Measurements from ENCODE around the gene RAD9A.

The RAD9A gene

DNA sequence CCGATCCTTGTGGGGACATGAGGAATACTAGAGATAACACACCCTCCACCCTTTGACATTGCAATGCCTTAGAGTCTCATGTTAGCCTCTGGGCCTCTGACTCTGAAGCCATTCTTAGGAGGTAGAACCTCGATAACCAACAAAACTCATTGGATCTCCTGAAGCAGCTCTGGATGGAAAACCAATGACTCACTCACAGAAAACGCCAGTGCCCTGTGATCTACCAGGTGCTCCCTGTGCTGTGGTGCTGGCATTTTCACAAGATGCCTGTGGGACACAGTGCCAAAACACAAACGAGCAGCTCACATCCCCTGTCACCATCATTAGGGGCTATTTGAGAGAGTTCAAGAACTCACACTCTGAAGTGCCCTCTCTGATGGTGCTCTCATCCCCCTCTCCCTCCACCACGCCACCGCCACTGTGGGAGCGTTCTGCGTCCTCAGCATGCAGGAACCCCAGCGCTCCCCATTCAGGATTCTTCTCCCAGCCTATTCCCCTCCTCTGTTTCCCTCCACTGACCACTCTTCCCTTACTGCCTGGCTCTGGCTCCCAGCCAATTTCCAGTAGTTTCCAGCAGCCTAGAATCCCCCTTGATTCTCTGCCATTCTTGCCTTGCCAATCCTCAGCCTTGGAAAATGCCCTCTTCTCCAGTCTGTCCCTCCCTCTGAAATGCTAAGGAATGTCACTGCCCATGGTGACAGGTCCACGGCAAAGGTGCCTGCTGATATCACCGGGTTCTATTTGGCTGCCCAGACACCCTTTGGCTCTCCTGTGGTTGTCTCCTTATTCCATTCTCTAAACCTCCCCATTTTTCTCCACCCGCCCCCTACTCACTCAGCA lies 33.7 kb upstream of the RAD9A start:
- TF ChIP-seq, protein P1, sequence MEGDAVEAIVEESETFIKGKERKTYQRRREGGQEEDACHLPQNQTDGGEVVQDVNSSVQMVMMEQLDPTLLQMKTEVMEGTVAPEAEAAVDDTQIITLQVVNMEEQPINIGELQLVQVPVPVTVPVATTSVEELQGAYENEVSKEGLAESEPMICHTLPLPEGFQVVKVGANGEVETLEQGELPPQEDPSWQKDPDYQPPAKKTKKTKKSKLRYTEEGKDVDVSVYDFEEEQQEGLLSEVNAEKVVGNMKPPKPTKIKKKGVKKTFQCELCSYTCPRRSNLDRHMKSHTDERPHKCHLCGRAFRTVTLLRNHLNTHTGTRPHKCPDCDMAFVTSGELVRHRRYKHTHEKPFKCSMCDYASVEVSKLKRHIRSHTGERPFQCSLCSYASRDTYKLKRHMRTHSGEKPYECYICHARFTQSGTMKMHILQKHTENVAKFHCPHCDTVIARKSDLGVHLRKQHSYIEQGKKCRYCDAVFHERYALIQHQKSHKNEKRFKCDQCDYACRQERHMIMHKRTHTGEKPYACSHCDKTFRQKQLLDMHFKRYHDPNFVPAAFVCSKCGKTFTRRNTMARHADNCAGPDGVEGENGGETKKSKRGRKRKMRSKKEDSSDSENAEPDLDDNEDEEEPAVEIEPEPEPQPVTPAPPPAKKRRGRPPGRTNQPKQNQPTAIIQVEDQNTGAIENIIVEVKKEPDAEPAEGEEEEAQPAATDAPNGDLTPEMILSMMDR (IDR thresholded peaks at IDR 0.05; ENCODE audit: control insufficient read depth, insufficient read depth, low read depth, low read length, missing control alignments) = no peak
- DNase-seq (ENCODE audit: low read depth) = no peak
- no peak overlapping the region for H3K4me3 ChIP-seq (ENCODE audit: control insufficient read depth, low read depth, low read length)

GRCh38 chr11:67364169-67364568 lies 27.6 kb upstream of the RAD9A start:
- TF ChIP-seq, protein P1 (IDR thresholded peaks at IDR 0.05; ENCODE audit: control insufficient read depth, insufficient read depth, low read depth, low read length, missing control alignments) = no peak

GRCh38 chr11:67364783-67365722 lies 26.7 kb upstream of the RAD9A start:
- DNase-seq (ENCODE audit: low read depth) = no peak
- no peak overlapping the region for H3K4me3 ChIP-seq (ENCODE audit: control insufficient read depth, low read depth, low read length)
- TF ChIP-seq, protein P1 (IDR thresholded peaks at IDR 0.05; ENCODE audit: control insufficient read depth, insufficient read depth, low read depth, low read length, missing control alignments) = no peak

More at GRCh38 chr11:67364169-67364568, 27.6 kb upstream of the RAD9A start:
- H3K4me3 ChIP-seq (ENCODE audit: control insufficient read depth, low read depth, low read length) = no peak overlapping the region
- no peak for DNase-seq (ENCODE audit: low read depth)

GRCh38 chr11:67365736-67366444 lies 25.9 kb upstream of the RAD9A start:
- no peak for DNase-seq (ENCODE audit: low read depth)
- TF ChIP-seq, protein P1 (IDR thresholded peaks at IDR 0.05; ENCODE audit: control insufficient read depth, insufficient read depth, low read depth, low read length, missing control alignments) = no peak
- H3K4me3 ChIP-seq (ENCODE audit: control insufficient read depth, low read depth, low read length) = no peak overlapping the region

- no peak overlapping the region for H3K4me3 ChIP-seq (ENCODE audit: control insufficient read depth, low read depth, low read length)
- DNase-seq (ENCODE audit: low read depth) = no peak
Observed at GRCh38 chr11:67366546-67366945, 25.2 kb upstream of the RAD9A start.

More at GRCh38 chr11:67366546-67366945, 25.2 kb upstream of the RAD9A start:
- TF ChIP-seq, protein P1 (IDR thresholded peaks at IDR 0.05; ENCODE audit: control insufficient read depth, insufficient read depth, low read depth, low read length, missing control alignments) = no peak
